K562 (cell line): ENCODE results near the gene EFS. TPM values are rescaled to one million over a fixed set of nuclear protein-coding genes. Genes with fewer than 3 reads are reported as not detected.

ENCODE experiments used
- ATAC-seq: fragments of 200-7000 bp; cut with Tn5 transposase; 3 replicates; pipeline ENCODE4 v1.9.1; 2020; ENCODE audit warnings: moderate library complexity
- BruUV-seq: library from RNA; stranded (reverse); fragments of 400-500 nt; replicated peaks from 2 replicates; lab custom pipeline; 2021; lab: Mats Ljungman, UMichigan
- CTCF ChIA-PET: fragments of 300-600 bp; formaldehyde crosslinking; extraction: SDS; loops from one replicate; lab custom pipeline; 2021; ENCODE audit warnings: low intra/inter-chr PET ratio; lab: Yijun Ruan, JAX
- POLR2A ChIA-PET: fragments of 300-600, 350-650 bp; sonication (Branson Sonifier 250); formaldehyde crosslinking; extraction: SDS; loops from one replicate; lab custom pipeline; 2021; ENCODE audit warnings: antibody characterized with exemption, inconsistent platforms; lab: Yijun Ruan, JAX
- DNase-seq, 4 experiments: peaks; one replicate each; pipeline versions ENCODE4 v3.0.0 to v3.0.0-alpha.2; 2011 to 2018; ENCODE audit warnings: low spot score in 3 of 4, mixed read lengths in 3 of 4; ENCODE audit errors: extremely low read depth in 1 of 4
- FAIRE-seq: peaks from 2 replicates; lab custom pipeline; 2011; peaks lifted over from hg19 to GRCh38; lab: Jason Lieb, UNC
- H2AFZ ChIP-seq: 2 replicates; pipeline ENCODE4 v1.6.0; 2011; ENCODE audit warnings: low read depth, low read length, control low read depth, inconsistent platforms
- H3K27ac ChIP-seq: fragments of 200-600 bp; 3 replicates; pipeline ENCODE4 v1.8.0; 2011; ENCODE audit warnings: low read depth, mild to moderate bottlenecking, control low read depth, inconsistent platforms, low read length, moderate library complexity, mixed read lengths; ENCODE audit errors: extremely low read depth
- H3K27me3 ChIP-seq, 2 experiments: fragments of 300-600 bp in 1 of 2; 2 replicates in 1 of 2; 3 replicates in 1 of 2; pipeline versions ENCODE4 v1.6.0 to v1.8.0; 2011; ENCODE audit warnings: inconsistent platforms in 2 of 2, low read length in 2 of 2, mild to moderate bottlenecking in 1 of 2, mixed read lengths in 1 of 2, moderate library complexity in 1 of 2; ENCODE audit not compliant: control insufficient read depth in 2 of 2, insufficient read depth in 2 of 2
- H3K36me3 ChIP-seq: fragments of 300-600 bp; 3 replicates; pipeline ENCODE4 v1.8.0; 2011; ENCODE audit warnings: mild to moderate bottlenecking, low read length, inconsistent platforms; ENCODE audit not compliant: control insufficient read depth, insufficient read depth
- H3K4me1 ChIP-seq, 2 experiments: fragments of 200-600 bp in 1 of 2; replicated peaks in 1 of 2; 2 replicates in 1 of 2; 3 replicates in 1 of 2; pipeline versions ENCODE4 v1.5.1 to v1.8.0; 2011; ENCODE audit warnings: inconsistent platforms in 2 of 2, low read length in 2 of 2, mild to moderate bottlenecking in 1 of 2, mixed read lengths in 1 of 2, moderate library complexity in 1 of 2; ENCODE audit not compliant: control insufficient read depth in 2 of 2, insufficient read depth in 2 of 2
- H3K4me2 ChIP-seq: 2 replicates; pipeline ENCODE4 v1.6.1; 2011; ENCODE audit warnings: low read length, control low read depth, inconsistent platforms, mixed read lengths; ENCODE audit not compliant: insufficient read depth
- H3K4me3 ChIP-seq: fragments of 200-600 bp; sonication (generic), shearing (Covaris generic); 2 replicates; pipeline ENCODE4 v1.5.1; 2016; ENCODE audit warnings: control low read depth, inconsistent platforms
- H3K79me2 ChIP-seq: fragments of 200-600 bp; 3 replicates; pipeline ENCODE4 v1.8.0; 2011; ENCODE audit warnings: low read length, inconsistent platforms; ENCODE audit not compliant: control insufficient read depth, insufficient read depth
- H3K9ac ChIP-seq, 2 experiments: 2 replicates each; pipeline versions ENCODE4 v1.6.0 to v1.6.1; 2011; ENCODE audit warnings: low read depth in 2 of 2, low read length in 2 of 2, control low read depth in 1 of 2, inconsistent platforms in 1 of 2, mild to moderate bottlenecking in 1 of 2, mixed read lengths in 1 of 2; ENCODE audit not compliant: insufficient read depth in 1 of 2
- H3K9me1 ChIP-seq: one replicate; pipeline ENCODE4 v1.6.0; 2011; ENCODE audit warnings: inconsistent platforms, mild to moderate bottlenecking, low read length, moderate library complexity; ENCODE audit not compliant: control insufficient read depth, insufficient read depth
- H3K9me3 ChIP-seq: replicated peaks from 2 replicates; pipeline ENCODE4 v1.5.1; 2011; ENCODE audit warnings: low read depth, low read length, inconsistent platforms; ENCODE audit not compliant: control insufficient read depth, insufficient read depth
- H4K20me1 ChIP-seq: replicated peaks from 2 replicates; pipeline ENCODE4 v1.6.1; 2011; ENCODE audit warnings: low read length, inconsistent platforms, mixed read lengths; ENCODE audit not compliant: control insufficient read depth, insufficient read depth
- ARNT ChIP-seq, 2 experiments: fragments of 450-650 bp; IDR thresholded peaks; 2 replicates each; pipeline ENCODE4 v1.6.1; 2016; ENCODE audit warnings: mild to moderate bottlenecking in 1 of 2
- CBFA2T3 ChIP-seq: fragments of 450-650 bp; IDR thresholded peaks from 2 replicates; pipeline ENCODE4 v1.6.1; 2017
- CCAR2 ChIP-seq: fragments of 200-400 bp; formaldehyde crosslinking; IDR thresholded peaks from 2 replicates; pipeline ENCODE4 v1.6.1; 2017; ENCODE audit warnings: mild to moderate bottlenecking, low read depth, low read length
- CSDE1 ChIP-seq, 2 experiments: fragments of 450-650 bp; IDR thresholded peaks; 2 replicates each; pipeline ENCODE4 v1.6.1; 2016; ENCODE audit warnings: mild to moderate bottlenecking in 1 of 2
- YY1 ChIP-seq, 3 experiments: IDR thresholded peaks; 2 replicates each; pipeline ENCODE4 v1.6.1; 2011; ENCODE audit warnings: low read length in 2 of 3, mild to moderate bottlenecking in 2 of 3, moderate library complexity in 2 of 3, borderline replicate concordance in 1 of 3, control low read depth in 1 of 3, low read depth in 1 of 3; ENCODE audit not compliant: insufficient read depth in 3 of 3, insufficient replicate concordance in 2 of 3, control insufficient read depth in 1 of 3, insufficient read length in 1 of 3; ENCODE audit errors: extremely low read depth in 1 of 3
- ZNF212 ChIP-seq: fragments of 450-650 bp; formaldehyde crosslinking; IDR thresholded peaks from 2 replicates; pipeline ENCODE4 v1.4.0; 2020; ENCODE audit warnings: mild to moderate bottlenecking
- WGBS: fragments of 100-300 bp; shearing (Covaris generic); methylation state at CpG from one replicate; pipeline ENCODE4 v1.1.6; 2016; ENCODE audit warnings: low coverage, mixed read lengths; ENCODE audit not compliant: insufficient coverage; ENCODE audit errors: missing lambda C conversion rate; 5-methylcytosine and 5-hydroxymethylcytosine counted together
- in situ Hi-C: fragments of 300-500 bp; cut with MboI; formaldehyde crosslinking; loops from 4 replicates; pipeline ENCODE4 v1.15.0; 2018; ENCODE audit warnings: inconsistent platforms, mixed read lengths
- intact Hi-C: fragments of 100-400 bp; cut with micrococcal nuclease; formaldehyde crosslinking; loops from 2 replicates; pipeline ENCODE4 v1.14.2; 2022
- polyA plus RNA-seq, 8 experiments: library from polyadenylated mRNA; depleted of rRNA in 4 of 8; stranded (reverse) in 5 of 8; unstranded in 3 of 8; fragments of >200 nt; fragmentation: Nextera tagmentation in 2 of 8; fragmentation: Illumina TruSeq in 1 of 8; extraction: Ambion mirVana in 2 of 8; extraction: Trizol in 1 of 8; gene quantifications; 2 replicates each; pipeline versions ENCODE4 v1.2.1 to v1.2.3, GENCODE V29; 2011 to 2014; ENCODE audit warnings: inconsistent platforms in 1 of 8, missing spikeins in 1 of 8
- total RNA-seq, 7 experiments: library from RNA; depleted of rRNA in 6 of 7; stranded (reverse); fragments of >200 nt in 6 of 7; fragmentation: Illumina TruSeq in 2 of 7; extraction: Trizol in 2 of 7; gene quantifications; 2 replicates each; pipeline versions ENCODE4 v1.2.1 to v1.2.3, GENCODE V29; 2011 to 2021; ENCODE audit warnings: low replicate concordance in 1 of 7
- TF ChIP-seq, protein P1 (sequence below): sonication (generic); formaldehyde crosslinking; IDR thresholded peaks from 2 replicates; pipeline ENCODE4 v1.8.0; 2022; ENCODE audit warnings: missing genetic modification reagents, mild to moderate bottlenecking, borderline replicate concordance
- TF ChIP-seq, protein P2 (sequence below): fragments of 450-650 bp; IDR thresholded peaks from one replicate; pipeline ENCODE4 v1.6.1; 2018; ENCODE audit warnings: mild to moderate bottlenecking, moderate library complexity; ENCODE audit not compliant: partially characterized antibody
- TF ChIP-seq, protein P3 (sequence below): fragments of 250-450 bp; sonication (Bioruptor Pico); IDR thresholded peaks from 2 replicates; pipeline ENCODE4 v1.8.0; 2021; ENCODE audit warnings: moderate library complexity, mild to moderate bottlenecking, inconsistent platforms

EFS gene
- total and polyA plus RNA-seq, 9 of the 15 experiments (the other 6 are each of a cell fraction or from before 2014, with no cell fraction given), result 0.01 to 0.03 TPM; not detected in 7

DNA sequence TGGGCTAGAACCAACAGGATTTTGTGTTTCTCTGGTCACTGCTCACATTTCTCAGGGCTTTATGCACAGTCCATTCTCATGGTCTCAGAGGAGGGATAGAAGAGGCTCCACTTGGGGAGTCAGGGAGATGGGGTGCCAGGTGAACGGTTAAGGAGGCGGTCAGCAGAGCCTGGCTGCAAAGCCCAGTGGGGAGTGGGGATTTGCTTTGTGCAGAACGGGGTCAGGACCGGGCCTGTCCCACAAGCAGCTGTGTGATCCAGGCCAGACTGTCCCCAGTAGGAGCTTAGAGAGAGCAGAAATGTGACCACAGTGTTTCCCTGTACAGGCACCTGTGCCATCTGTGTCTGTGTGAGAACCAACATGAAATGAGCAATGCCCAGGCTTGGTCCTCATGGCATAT, 16.0 kb upstream of the EFS start (continued):
- TF ChIP-seq, protein P1, sequence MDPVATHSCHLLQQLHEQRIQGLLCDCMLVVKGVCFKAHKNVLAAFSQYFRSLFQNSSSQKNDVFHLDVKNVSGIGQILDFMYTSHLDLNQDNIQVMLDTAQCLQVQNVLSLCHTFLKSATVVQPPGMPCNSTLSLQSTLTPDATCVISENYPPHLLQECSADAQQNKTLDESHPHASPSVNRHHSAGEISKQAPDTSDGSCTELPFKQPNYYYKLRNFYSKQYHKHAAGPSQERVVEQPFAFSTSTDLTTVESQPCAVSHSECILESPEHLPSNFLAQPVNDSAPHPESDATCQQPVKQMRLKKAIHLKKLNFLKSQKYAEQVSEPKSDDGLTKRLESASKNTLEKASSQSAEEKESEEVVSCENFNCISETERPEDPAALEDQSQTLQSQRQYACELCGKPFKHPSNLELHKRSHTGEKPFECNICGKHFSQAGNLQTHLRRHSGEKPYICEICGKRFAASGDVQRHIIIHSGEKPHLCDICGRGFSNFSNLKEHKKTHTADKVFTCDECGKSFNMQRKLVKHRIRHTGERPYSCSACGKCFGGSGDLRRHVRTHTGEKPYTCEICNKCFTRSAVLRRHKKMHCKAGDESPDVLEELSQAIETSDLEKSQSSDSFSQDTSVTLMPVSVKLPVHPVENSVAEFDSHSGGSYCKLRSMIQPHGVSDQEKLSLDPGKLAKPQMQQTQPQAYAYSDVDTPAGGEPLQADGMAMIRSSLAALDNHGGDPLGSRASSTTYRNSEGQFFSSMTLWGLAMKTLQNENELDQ, result no peak
- no peak for TF ChIP-seq CCAR2

DNA sequence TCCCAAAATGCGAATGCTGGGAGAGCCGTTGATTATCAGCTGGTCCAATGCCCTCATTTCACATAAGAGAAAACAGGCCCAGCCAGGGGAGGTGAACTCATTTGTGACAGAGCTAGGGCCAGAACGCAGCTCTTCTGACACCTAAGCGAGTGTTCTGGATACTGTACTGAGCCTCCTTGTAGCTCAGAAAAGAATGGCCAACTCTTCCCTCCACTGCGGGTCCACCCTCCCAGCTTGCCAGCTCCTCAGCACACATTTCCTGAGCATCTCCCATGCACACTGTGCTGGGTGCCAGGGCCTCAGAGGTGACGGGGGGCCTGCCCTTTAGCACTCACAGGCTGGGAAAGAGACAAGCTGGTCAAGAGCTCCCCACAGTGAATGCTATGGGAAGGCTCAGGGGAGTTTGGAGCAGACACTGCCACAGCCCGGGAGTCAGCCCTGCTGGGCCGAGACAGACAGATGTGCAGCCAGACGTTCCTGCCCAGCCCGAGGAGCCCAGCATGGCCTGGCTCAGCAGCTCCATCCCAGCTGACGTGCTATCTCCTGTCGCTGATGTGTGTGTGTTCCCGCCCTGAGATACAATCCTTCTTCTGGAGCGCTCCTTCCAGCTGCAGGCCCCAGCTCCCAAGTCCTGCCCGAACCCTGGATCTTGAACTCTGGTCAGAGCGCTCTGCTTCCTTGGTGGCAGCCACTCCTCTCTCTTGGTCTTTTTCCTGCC, 15.4 kb upstream of the EFS start:
- Histone ChIP-seq H3K36me3 (no peaks in the 10 kb centered on the region), H3K9me1 (no peaks in the 10 kb centered on the region), H3K79me2 (no peaks in the 10 kb centered on the region), H4K20me1 (no peaks in the 10 kb centered on the region; the same call in 1 of the 2 replicates), H3K9me3 (no peaks in the 10 kb centered on the region), H3K4me3 (no peak overlapping the region), H3K4me2 (no peak overlapping the region), H3K27me3 (peaks cover 5 to 61% of the 10 kb centered on the region in 2 experiments; a peak in 4 of 5 replicates), H3K9ac (peak overlapping the region in 1 of 2 experiments; percentile 71; a peak in 2 of 4 replicates), H3K4me1 (peaks cover 0 to 19% of the 10 kb centered on the region in 2 experiments; a peak in 2 of 5 replicates), H3K27ac (no peak overlapping the region), H2AFZ (no peak overlapping the region)
- DNase-seq (no peak), FAIRE-seq (no peak), ATAC-seq (peak; percentile 52)
- BruUV-seq, result no TSS peak
- intact Hi-C loops, result loop anchor here (1.0 kb wide), 2 partner anchors 52 to 115 kb away; no protein-coding TSS in a partner anchor
- TF ChIP-seq CBFA2T3, result no peak
- TF ChIP-seq, protein P2, sequence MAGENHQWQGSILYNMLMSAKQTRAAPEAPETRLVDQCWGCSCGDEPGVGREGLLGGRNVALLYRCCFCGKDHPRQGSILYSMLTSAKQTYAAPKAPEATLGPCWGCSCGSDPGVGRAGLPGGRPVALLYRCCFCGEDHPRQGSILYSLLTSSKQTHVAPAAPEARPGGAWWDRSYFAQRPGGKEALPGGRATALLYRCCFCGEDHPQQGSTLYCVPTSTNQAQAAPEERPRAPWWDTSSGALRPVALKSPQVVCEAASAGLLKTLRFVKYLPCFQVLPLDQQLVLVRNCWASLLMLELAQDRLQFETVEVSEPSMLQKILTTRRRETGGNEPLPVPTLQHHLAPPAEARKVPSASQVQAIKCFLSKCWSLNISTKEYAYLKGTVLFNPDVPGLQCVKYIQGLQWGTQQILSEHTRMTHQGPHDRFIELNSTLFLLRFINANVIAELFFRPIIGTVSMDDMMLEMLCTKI, result no peak
- TF ChIP-seq, protein P3, sequence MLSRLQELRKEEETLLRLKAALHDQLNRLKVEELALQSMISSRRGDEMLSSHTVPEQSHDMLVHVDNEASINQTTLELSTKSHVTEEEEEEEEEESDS, result no peak
- TF ChIP-seq ARNT (IDR thresholded peaks at IDR 0.05), result no peak
- TF ChIP-seq ZNF212 (CRISPR knock-in tag), result no peak
- no peak for TF ChIP-seq CSDE1 (IDR thresholded peaks at IDR 0.05)
- TF ChIP-seq YY1 (IDR thresholded peaks at IDR 0.05; ENCODE audit: borderline replicate concordance in 1 of 3, control insufficient read depth in 1 of 3, extremely low read depth in 1 of 3, insufficient read depth in 3 of 3, insufficient read length in 1 of 3, insufficient replicate concordance in 2 of 3, low read depth in 1 of 3, low read length in 2 of 3), result no peak
- POLR2A ChIA-PET, result interaction anchor here (0.5 to 0.9 kb wide), 6 partner anchors 9 to 262 kb away, joined by 3 to 4 read pairs (median 3); partner anchors contain the start of gene CEBPE
- in situ Hi-C loops, result loop anchor here (10.0 kb wide), 1 partner anchor 116 kb away; no protein-coding TSS in a partner anchor
- CTCF ChIA-PET, result interaction anchor here (0.6 to 3.8 kb wide), 5 partner anchors 52 to 312 kb away, joined by 3 to 19 read pairs (median 12); partner anchors contain the start of gene CEBPE
- whole genome bisulfite sequencing, result 6% methylated on average over 15 of the region's 16 CpGs
